ENCODE results near the gene CGB8.
A peak's percentile ranks its signal among the peaks of the same experiment; 100 is the strongest.
"Not testable (repeated sequence)": the region's sequence is repeated elsewhere in the genome, so short reads cannot be mapped to it uniquely, and the experiment has no call there.

Gene CGB8

GRCh38 chr19:49064768-49065611, 16.1 kb upstream of the CGB8 start, which contains the start of gene NTF4:
TSS of gene NTF4 (minus strand) at chr19:49064818. CDS start at chr19:49061997, 2,821 bp downstream.
- no peak for DNase-seq

- no peak for DNase-seq
These were observed 15.2 kb upstream of the CGB8 start for GRCh38 chr19:49064029-49064629.

GRCh38 chr19:49061445-49061844, 12.5 kb upstream of the CGB8 start:
- no peak for DNase-seq

GRCh38 chr19:49061000-49061399, 12.1 kb upstream of the CGB8 start:
- DNase-seq = no peak

- DNase-seq = no peak
These were observed 10.1 kb upstream of the CGB8 start for GRCh38 chr19:49059053-49059452.

- no peak for DNase-seq
These were observed 9.7 kb upstream of the CGB8 start for GRCh38 chr19:49058562-49058961.

- DNase-seq = no peak
These were observed 8.8 kb upstream of the CGB8 start, which contains the start of gene CGB7 for GRCh38 chr19:49057636-49058234. TSS of gene CGB7 (minus strand) at chr19:49057749. CDS start at chr19:49055375, 2,374 bp downstream.

GRCh38 chr19:49056902-49057596, 8.1 kb upstream of the CGB8 start:
- DNase-seq = not testable (repeated sequence)

GRCh38 chr19:49056101-49056901, 7.4 kb upstream of the CGB8 start:
- no peak for DNase-seq

GRCh38 chr19:49050376-49051033, 1.6 kb upstream of the CGB8 start:
- DNase-seq = not testable (repeated sequence)

GRCh38 chr19:49049834-49050233, 923 bp upstream of the CGB8 start:
- DNase-seq = not testable (repeated sequence)

GRCh38 chr19:49043548-49043947, 5.4 kb downstream of the CGB8 start, which contains the start of gene CGB5:
TSS of gene CGB5 (plus strand) at chr19:49043848. CDS start at chr19:49044210, 362 bp downstream.
- not testable (repeated sequence) for DNase-seq

GRCh38 chr19:49042666-49043065, 6.2 kb downstream of the CGB8 start:
- not testable (repeated sequence) for DNase-seq

GRCh38 chr19:49042177-49042576, 6.7 kb downstream of the CGB8 start:
- no peak for DNase-seq

GRCh38 chr19:49039736-49040135, 9.2 kb downstream of the CGB8 start:
- DNase-seq = not testable (repeated sequence)

- DNase-seq = not testable (repeated sequence)
These were observed 10.2 kb downstream of the CGB8 start for GRCh38 chr19:49038557-49039276.

- DNase-seq = not testable (repeated sequence)
These were observed 10.8 kb downstream of the CGB8 start for GRCh38 chr19:49038111-49038510.

GRCh38 chr19:49036815-49037214, 12.1 kb downstream of the CGB8 start, which contains the start of gene CGB1:
TSS of gene CGB1 (minus strand) at chr19:49036895. CDS start at chr19:49036711, 184 bp downstream.
- peak; percentile 96 for DNase-seq

GRCh38 chr19:49031642-49032301, 17.1 kb downstream of the CGB8 start, which contains the start of gene CGB2:
TSS of gene CGB2 (plus strand) at chr19:49031890. CDS start at chr19:49032096, 206 bp downstream.
- peak; percentile 95 for DNase-seq

- DNase-seq = not testable (repeated sequence)
These were observed 18.6 kb downstream of the CGB8 start for GRCh38 chr19:49030323-49030722.

Measured in NCI-H1694 (cell line).